ENCODE results near the gene PTPN5.
"Not testable (repeated sequence)": the region's sequence is repeated elsewhere in the genome, so short reads cannot be mapped to it uniquely, and the experiment has no call there.

PTPN5 gene

DNA sequence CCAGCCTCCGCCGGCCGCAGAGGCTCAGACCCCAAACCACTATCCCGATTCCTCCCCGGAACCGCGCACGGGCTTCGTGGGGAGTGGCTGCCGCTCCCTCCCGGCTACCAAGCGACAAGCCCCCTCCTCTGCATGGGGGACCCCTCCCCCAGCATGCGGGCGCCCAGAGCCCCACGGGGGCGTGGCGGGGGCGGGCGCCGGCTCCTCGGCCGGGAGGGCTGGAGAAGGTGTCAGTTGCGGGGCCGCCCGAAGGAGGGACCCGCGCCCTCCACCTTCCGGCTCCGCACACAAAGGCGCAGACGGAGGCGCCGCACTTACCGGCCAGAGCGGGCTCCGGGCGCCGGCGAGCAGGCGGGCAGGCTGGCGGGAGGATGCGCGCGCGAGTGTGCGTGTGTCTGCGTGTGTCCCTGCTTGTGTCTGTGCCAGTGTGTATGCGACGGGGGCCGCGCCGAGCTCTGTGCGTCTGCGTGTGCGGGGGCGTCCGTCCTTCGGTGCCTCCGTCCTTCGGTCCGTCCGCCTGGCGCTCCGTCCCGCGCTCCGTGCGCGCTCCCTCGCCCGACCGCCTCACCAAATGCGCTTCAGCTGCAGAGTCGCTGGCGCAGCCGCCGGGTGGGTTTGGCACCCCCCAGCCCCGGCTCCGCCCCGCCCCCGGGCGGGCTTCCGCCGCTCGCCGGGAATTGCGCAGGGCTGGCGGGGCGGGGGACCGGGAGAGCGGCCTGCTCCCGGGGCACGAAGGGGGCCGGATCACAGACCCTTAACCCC lies at the start of gene PTPN5:
TSS of gene PTPN5 (minus strand) at position 592 of the 762 bp plus-strand sequence. CDS start 19,840 bp downstream, outside the sequence.
- Mint-ChIP-seq H3K9me3 (no peaks in the 10 kb centered on the region), H3K27ac (no peak within 1 kb of the TSS), H3K36me3 (ENCODE audit: low read depth) (no peaks in the 10 kb centered on the region), H3K4me1 (ENCODE audit: low read depth) (no peaks in the 10 kb centered on the region), H3K27me3 (peaks cover 63% of the 10 kb centered on the region), H3K4me3 (no peak within 1 kb of the TSS)
- intact Hi-C loops (cut with micrococcal nuclease) = no loop called here

DNA sequence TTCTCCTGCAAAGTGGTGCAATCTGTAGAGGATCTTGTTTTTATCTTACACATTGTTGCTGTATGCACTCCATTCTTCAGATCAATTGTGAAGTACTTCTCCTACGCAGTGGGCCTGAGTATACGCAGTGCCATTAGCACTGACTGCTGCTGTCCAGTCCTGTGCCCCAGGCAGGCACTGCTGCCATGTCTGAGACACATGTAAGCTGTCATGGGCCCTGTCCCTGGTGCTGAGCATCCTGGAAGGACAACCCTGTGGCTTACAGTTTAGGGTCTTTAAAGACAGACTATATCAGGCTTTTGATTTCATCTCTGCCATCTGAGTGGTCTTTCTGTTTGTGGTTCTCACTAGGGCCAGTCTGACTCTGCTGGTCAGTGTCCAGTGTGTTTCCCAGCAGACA lies 44.8 kb upstream of the PTPN5 start:
- Mint-ChIP-seq H3K4me1 (ENCODE audit: low read depth) (no peaks in the 10 kb centered on the region), H3K9me3 (peaks cover 18% of the 10 kb centered on the region), H3K27me3 (no peaks in the 10 kb centered on the region), H3K4me3 (no peak overlapping the region), H3K36me3 (ENCODE audit: low read depth) (no peaks in the 10 kb centered on the region), H3K27ac (no peak overlapping the region)
- intact Hi-C loops (cut with micrococcal nuclease) = no loop called here

DNA sequence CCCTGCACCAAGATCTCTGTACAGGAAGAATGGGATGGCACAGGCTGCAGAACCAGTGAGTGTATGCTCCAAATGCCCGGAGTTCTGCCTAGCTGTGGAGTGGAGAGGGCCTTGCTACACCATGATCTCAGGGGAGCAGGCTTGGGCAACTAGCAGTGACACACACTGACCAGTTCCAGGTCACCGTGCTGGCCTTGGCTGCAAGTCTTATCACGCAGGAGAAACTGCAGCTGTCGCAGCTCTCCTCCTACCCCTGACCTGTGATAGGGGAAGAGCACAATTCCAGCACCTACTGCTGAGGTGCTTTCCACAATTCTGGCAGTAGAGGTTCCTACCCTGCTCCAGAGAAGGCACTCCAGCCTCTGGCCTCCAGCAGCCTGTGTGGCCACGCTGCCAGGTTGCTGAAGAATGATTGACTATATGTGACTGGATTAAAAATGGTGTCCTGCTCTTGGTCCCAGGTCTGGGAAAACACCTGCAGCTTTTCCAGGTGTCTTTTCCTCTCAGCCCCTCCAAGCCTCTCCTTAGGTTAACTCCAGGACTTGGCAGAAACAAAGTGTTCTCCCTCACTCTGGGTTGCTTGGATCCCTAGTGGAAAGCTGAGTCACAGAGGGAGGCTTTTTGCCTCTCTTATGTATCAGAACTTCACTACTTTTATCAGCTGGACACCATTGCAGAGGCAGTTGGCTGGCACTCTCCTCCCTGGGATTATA lies 43.3 kb upstream of the PTPN5 start:
- Mint-ChIP-seq H3K4me3 (no peak overlapping the region), H3K27me3 (peaks cover 1% of the 10 kb centered on the region), H3K27ac (no peak overlapping the region), H3K9me3 (peaks cover 6% of the 10 kb centered on the region), H3K4me1 (ENCODE audit: low read depth) (no peaks in the 10 kb centered on the region), H3K36me3 (ENCODE audit: low read depth) (no peaks in the 10 kb centered on the region)
- intact Hi-C loops (cut with micrococcal nuclease) = no loop called here

DNA sequence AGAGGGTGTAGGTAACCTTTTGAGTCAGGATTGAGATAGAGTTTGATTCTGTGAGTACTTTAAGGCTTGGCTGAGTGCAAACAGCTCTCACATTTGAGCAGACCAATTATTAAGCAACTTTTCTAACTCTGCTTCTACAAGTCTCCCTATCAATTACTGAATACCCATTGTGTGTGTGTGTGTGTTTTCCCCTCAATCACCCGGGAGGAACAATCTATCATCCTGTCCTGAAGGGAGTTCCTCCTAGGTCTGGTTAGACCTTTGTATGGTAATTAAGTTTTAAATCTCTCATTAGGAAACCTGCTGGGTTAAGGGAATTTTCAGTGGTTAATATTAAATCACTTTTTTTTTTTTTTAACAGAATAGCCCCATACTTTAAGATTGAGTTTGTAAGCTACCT lies 28.6 kb upstream of the PTPN5 start:
- H3K27ac Mint-ChIP-seq; H3K4me1 Mint-ChIP-seq (ENCODE audit: low read depth); H3K27me3 Mint-ChIP-seq; intact Hi-C loops (cut with micrococcal nuclease); H3K4me3 Mint-ChIP-seq; H3K36me3 Mint-ChIP-seq (ENCODE audit: low read depth); H3K9me3 Mint-ChIP-seq: not testable (repeated sequence)

DNA sequence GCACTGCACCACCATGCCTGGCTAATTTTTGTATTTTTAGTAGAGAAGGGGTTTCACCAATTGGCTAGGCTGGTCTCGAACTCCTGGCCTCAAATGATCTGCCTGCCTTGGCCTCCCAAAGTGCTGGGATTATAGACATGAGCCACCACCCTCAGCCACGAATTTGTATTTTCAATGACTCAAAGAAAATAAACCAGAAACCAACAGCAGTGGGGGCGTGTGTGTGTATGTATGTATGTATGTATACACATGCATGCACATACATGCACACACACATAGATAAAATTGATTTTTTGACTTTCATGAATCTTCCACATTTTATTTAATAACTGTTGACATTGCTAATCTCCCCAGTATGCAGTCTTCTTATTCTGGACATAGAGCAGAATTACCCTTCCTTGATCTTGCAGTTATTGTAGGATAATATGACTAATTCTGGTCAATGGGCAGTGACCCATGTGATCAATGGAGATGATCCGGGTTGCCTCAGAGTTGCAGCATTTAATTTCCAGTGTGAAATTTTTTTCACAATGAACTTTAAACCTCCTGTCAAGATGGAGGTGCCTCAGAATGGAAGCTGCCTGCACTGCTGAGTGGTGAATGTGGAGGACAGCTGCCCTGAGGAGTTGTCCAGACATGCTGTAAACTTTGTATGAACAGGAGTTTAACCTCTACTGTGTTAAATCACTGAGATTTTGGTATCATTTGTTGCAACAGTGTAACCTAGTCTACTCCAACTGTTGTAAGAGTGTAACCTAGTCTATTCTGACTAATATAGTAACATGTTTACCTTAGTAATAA lies 12.8 kb upstream of the PTPN5 start:
- Mint-ChIP-seq H3K9me3 (no peaks in the 10 kb centered on the region), H3K36me3 (ENCODE audit: low read depth) (no peaks in the 10 kb centered on the region), H3K4me3 (no peak overlapping the region), H3K27ac (no peak overlapping the region), H3K27me3 (peaks cover 23% of the 10 kb centered on the region), H3K4me1 (ENCODE audit: low read depth) (no peaks in the 10 kb centered on the region)
- intact Hi-C loops (cut with micrococcal nuclease) = no loop called here

DNA sequence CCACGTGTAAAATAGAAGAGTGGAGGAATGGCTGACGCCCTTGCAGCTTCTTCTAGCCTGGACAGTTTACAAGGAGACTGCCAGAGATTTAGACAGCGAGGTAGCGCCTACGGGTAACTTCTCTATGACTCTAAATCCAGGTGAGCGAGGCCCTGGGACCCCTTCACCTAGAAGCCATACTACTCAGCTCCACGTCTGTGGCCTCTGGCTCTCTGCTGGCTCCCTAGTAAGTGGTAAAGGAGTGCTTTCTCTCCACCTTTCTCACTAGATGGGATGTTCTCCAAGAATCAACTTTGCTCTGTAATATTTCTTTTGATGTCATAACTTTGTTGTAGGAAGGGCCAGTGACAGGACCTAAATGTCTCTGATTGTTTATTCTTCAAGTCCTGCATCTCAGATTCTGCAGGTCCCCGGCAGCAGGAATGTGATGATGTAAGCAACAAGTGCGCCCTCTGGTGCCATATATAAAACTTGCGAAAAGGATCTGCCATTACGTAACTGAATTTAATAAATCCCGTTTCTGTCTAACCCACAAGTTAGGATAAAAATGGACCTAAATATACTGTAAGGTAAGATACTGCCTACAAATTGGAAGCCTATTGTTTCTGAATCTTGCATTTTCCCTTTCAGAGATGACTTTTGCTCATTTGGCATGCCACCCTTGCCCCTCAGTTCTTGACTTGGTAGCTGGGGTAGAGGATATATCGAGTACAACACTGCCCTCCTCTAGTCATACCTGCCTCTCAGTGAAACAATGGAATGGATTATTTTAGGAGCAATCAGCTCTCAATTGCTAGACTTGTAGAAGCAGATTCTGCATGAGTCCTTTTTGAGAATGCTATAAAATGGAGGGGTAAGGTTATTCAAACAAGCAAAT lies 11.0 kb upstream of the PTPN5 start:
- H3K36me3 Mint-ChIP-seq (ENCODE audit: low read depth) = no peaks in the 10 kb centered on the region
- H3K4me1 Mint-ChIP-seq (ENCODE audit: low read depth) = peaks cover 5% of the 10 kb centered on the region
- no peaks in the 10 kb centered on the region for H3K9me3 Mint-ChIP-seq
- H3K27me3 Mint-ChIP-seq = peaks cover 26% of the 10 kb centered on the region
- no peak overlapping the region for H3K4me3 Mint-ChIP-seq
- intact Hi-C loops (cut with micrococcal nuclease) = loop anchor here (2.0 kb wide), 2 partner anchors 28 to 688 kb away; no protein-coding TSS in a partner anchor
- no peak overlapping the region for H3K27ac Mint-ChIP-seq

DNA sequence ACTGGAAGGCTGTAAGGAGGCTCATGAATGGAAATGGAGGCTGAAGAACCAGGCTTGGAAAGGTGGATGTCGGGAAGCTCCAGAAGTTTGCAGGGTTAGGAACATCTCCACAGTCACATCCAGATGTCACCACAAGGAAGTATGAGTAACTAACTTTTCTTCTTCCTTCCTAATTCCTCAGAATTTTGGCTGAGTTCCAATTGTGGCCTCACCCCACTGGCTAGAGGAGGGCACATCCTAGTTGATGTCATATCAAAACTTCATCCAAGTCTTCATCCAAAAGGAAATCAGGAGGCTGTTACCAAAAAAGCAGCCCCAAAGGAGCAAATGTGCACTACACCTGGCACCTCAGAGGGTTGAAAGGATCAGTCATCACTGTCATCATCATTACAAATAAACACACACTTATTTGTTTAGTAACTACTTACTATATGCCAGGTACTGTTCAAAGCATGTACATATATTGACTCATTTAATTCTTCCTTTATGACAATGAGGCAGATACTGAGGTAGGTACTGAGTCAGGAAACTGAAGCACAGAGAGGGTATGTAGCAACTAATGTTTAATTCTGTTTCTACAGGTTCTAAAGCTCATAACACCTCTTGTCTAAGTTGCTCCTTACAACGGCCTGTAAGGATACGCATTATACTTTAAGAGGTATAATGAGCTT lies 7.3 kb upstream of the PTPN5 start:
- intact Hi-C loops (cut with micrococcal nuclease) = no loop called here
- peaks cover 5% of the 10 kb centered on the region for H3K4me1 Mint-ChIP-seq (ENCODE audit: low read depth)
- no peak overlapping the region for H3K4me3 Mint-ChIP-seq
- H3K9me3 Mint-ChIP-seq = no peaks in the 10 kb centered on the region
- H3K36me3 Mint-ChIP-seq (ENCODE audit: low read depth) = no peaks in the 10 kb centered on the region
- H3K27me3 Mint-ChIP-seq = peaks cover 32% of the 10 kb centered on the region
- no peak overlapping the region for H3K27ac Mint-ChIP-seq

DNA sequence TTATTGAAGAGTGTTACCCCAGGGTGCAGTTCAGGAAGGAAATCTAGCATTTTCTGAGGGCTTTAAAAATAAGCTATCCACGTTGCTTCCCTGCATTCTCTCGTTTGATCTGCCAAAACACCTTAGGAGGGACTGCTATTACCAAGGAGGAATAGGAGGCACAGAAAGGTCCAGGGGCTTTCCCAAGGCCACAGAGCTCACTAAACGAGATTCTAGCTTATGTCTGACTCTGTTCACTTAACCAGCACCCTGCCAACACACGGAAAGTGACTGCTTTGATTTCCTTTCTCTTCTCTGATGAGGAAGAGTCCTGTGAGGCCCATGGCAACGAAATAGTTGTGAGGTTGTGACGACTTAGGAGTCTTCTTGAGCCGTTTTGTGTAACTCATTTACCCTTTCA lies 3.4 kb upstream of the PTPN5 start:
- Mint-ChIP-seq H3K27ac (no peak overlapping the region), H3K36me3 (ENCODE audit: low read depth) (no peaks in the 10 kb centered on the region), H3K4me1 (ENCODE audit: low read depth) (peaks cover 5% of the 10 kb centered on the region), H3K27me3 (peaks cover 53% of the 10 kb centered on the region), H3K9me3 (no peaks in the 10 kb centered on the region), H3K4me3 (no peak overlapping the region)
- intact Hi-C loops (cut with micrococcal nuclease) = no loop called here

DNA sequence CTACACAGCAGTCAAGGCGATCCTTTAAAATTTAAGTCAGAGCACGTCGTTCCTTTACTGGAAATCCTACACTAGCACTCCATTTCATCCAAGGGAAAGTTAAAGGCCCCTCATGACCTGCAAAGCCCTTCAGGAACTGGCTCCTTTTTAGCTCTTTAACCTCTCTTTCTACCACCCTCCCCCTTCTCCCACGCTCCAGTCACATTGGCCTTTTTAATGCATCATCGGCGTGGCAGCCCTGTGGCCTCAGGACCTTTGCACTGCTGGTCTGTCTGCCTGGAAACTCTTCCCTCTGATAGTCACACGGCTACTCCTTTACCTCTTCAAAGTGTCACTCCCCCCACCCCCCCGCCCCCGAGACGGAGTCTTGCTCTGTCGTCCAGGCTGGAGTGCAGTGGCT lies 1.2 kb upstream of the PTPN5 start:
- no peaks in the 10 kb centered on the region for H3K36me3 Mint-ChIP-seq (ENCODE audit: low read depth)
- H3K4me1 Mint-ChIP-seq (ENCODE audit: low read depth) = no peaks in the 10 kb centered on the region
- H3K27me3 Mint-ChIP-seq = peaks cover 64% of the 10 kb centered on the region
- H3K27ac Mint-ChIP-seq = no peak overlapping the region
- intact Hi-C loops (cut with micrococcal nuclease) = no loop called here
- no peak overlapping the region for H3K4me3 Mint-ChIP-seq
- no peaks in the 10 kb centered on the region for H3K9me3 Mint-ChIP-seq

DNA sequence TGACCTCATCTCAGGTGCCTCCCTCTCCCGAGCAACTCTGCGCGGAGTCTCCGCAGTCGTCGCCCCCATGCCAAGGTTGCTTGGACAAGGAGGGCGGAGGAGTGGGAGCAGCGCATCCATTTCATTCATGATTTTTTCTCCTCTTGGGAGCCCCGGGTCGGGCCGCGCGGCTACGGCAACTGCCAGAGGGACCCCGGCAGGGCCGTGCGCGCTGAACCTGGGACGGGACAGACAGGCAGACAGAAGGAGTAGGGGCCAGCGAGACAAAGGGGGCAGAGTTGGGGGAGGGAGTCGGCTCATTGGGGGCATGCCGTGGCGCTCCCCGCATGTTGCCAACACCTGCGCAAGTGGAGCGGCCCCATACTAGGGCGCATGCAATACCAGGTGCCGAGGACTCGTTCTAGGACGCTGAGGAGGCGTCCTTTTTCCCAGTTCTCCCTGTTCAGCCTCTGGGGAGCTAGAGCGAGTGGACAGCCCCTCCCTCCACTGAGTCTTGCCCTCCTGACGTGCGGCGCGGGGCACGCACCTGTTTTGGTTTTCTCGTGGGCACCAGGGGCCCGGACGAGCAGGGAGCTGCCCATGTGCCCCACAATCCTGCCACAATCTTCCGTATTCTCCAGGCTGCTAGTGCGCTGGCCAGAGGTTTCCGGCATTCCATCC lies 501 bp upstream of the PTPN5 start:
- Mint-ChIP-seq H3K4me3 (no peak overlapping the region), H3K27me3 (peaks cover 65% of the 10 kb centered on the region), H3K27ac (no peak overlapping the region), H3K36me3 (ENCODE audit: low read depth) (no peaks in the 10 kb centered on the region), H3K4me1 (ENCODE audit: low read depth) (no peaks in the 10 kb centered on the region), H3K9me3 (no peaks in the 10 kb centered on the region)
- intact Hi-C loops (cut with micrococcal nuclease) = no loop called here

DNA sequence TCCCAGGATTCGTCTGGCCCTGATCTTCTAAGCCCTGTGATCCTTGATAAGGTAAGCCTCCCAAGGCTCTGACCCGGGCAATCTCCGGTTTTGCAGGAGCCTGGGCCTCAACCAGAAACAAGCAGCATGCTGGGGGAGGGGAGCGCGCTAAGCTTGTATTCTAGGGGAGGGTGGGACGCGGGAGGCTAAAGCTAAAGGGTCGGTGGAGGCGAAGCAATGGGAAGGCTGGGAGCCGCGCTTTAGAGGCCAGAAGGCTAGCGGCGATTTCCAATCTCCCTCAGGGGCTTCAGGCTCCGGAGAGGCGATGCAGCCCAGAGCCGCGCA lies 753 bp downstream of the PTPN5 start:
- no peaks in the 10 kb centered on the region for H3K9me3 Mint-ChIP-seq
- no peak overlapping the region for H3K27ac Mint-ChIP-seq
- H3K4me1 Mint-ChIP-seq (ENCODE audit: low read depth) = no peaks in the 10 kb centered on the region
- H3K36me3 Mint-ChIP-seq (ENCODE audit: low read depth) = no peaks in the 10 kb centered on the region
- peaks cover 63% of the 10 kb centered on the region for H3K27me3 Mint-ChIP-seq
- no peak overlapping the region for H3K4me3 Mint-ChIP-seq
- intact Hi-C loops (cut with micrococcal nuclease) = no loop called here

DNA sequence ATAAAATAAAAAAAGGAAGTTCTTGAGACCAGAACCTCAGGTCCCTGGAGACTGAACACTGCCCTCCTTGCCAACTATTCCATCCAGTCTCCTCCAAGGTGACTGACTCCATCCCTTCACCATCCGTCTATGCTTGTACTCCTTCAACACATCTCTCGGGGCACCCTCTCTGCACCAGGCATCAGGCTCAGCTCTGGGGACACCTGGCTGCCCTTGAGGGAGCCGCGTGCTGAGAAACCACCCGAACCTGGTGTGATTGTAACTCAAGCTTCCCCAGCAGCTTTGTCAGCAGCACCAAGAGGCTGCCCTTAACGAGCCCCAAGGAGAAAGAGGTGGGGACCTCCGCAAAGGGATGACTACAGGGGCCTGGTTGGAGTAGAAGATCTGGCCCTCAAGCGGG lies 1.7 kb downstream of the PTPN5 start:
- H3K9me3 Mint-ChIP-seq = no peaks in the 10 kb centered on the region
- no peak overlapping the region for H3K4me3 Mint-ChIP-seq
- intact Hi-C loops (cut with micrococcal nuclease) = no loop called here
- no peak overlapping the region for H3K27ac Mint-ChIP-seq
- H3K27me3 Mint-ChIP-seq = peaks cover 60% of the 10 kb centered on the region
- no peaks in the 10 kb centered on the region for H3K36me3 Mint-ChIP-seq (ENCODE audit: low read depth)
- H3K4me1 Mint-ChIP-seq (ENCODE audit: low read depth) = no peaks in the 10 kb centered on the region

DNA sequence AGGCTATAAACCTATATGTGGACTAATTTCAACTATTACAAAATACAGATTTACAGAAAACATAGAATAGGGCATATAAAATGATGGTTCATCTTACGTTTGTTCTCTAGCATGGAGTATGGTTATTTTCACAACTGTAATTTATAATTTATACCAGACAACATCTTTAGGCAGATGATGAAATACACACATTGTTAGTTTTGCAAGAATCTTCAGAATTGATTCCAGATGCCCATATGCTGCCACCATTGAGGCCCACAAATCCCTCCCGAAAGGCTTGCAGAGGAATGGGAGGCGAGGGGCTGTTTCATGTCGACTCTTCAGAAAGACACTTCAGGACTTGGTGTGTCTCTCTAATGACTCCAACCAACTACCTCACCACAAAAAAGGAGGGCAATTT lies 6.2 kb downstream of the PTPN5 start:
- H3K27me3 Mint-ChIP-seq = peaks cover 30% of the 10 kb centered on the region
- H3K36me3 Mint-ChIP-seq (ENCODE audit: low read depth) = no peaks in the 10 kb centered on the region
- no peak overlapping the region for H3K4me3 Mint-ChIP-seq
- intact Hi-C loops (cut with micrococcal nuclease) = no loop called here
- H3K9me3 Mint-ChIP-seq = no peaks in the 10 kb centered on the region
- H3K4me1 Mint-ChIP-seq (ENCODE audit: low read depth) = no peaks in the 10 kb centered on the region
- no peak overlapping the region for H3K27ac Mint-ChIP-seq
